ENCODE measurements around the gene SRP68.

DNA sequence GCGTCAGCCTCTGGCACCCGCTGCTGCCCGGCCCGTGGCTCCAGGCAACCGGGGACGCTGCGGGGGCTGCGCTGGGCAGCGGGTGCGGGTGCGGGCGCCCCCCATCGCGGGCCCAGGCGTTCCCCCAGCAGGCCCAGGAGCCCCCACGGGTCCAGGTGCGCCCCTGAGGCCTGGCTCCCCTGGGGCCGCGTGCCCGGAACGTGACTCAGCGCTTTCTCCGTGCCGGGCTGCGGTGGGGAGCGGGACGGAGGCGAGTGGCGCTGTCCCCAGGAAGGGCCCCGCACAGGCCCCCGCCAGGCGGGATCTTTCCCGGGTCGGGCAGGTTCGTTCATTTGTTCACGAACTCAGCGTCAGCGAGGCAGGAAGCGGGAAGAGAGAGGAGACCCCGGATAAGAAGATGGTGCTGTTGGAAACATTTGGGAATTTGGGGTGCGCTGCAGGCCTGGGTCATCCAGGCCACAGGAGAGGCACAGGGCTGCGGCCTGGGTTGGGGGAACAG lies 49.7 kb upstream of the SRP68 start:
- TF ChIP-seq POLR2A (IDR thresholded peaks at IDR 0.05): no peak
- TF ChIP-seq CTCF (IDR thresholded peaks at IDR 0.05): no peak

All from testis (tissue), 2 donors.